HUDEP-2 (cell line): ENCODE measurements around the gene PPM1K.
"Not testable (repeated sequence)": the region's sequence is repeated elsewhere in the genome, so short reads cannot be mapped to it uniquely, and the experiment has no call there.

Experiments
- DNase-seq, 76 experiments: peaks; one replicate each; lab custom pipeline; 2025; ENCODE audit not compliant: unreplicated experiment in 76 of 76; lab: John Stamatoyannopoulos, UW

The PPM1K gene

GRCh38 chr4:88284439-88285234 lies at the start of gene PPM1K:
PPM1K (minus strand) TSS chr4:88284561; CDS start chr4:88278583, 5,978 bp downstream.
- peak; percentile 38 to 99 (median 98) for DNase-seq

GRCh38 chr4:88333741-88334405 lies 49.5 kb upstream of the PPM1K start:
- DNase-seq = no peak

GRCh38 chr4:88327665-88328064 lies 43.3 kb upstream of the PPM1K start:
- no peak for DNase-seq

- no peak for DNase-seq
Observed at GRCh38 chr4:88320780-88321373, 36.5 kb upstream of the PPM1K start.

- DNase-seq = no peak
Observed at GRCh38 chr4:88320224-88320779, 35.9 kb upstream of the PPM1K start.

- no peak for DNase-seq
Observed at GRCh38 chr4:88318751-88319350, 34.5 kb upstream of the PPM1K start.

- no peak for DNase-seq
Observed at GRCh38 chr4:88315460-88316017, 31.2 kb upstream of the PPM1K start.

GRCh38 chr4:88313088-88313624 lies 28.8 kb upstream of the PPM1K start:
- DNase-seq = not testable (repeated sequence)

- DNase-seq = no peak
Observed at GRCh38 chr4:88308587-88308986, 24.2 kb upstream of the PPM1K start.

- peak in 15 of 76 experiments; percentile 1 to 39 (median 6) for DNase-seq
Observed at GRCh38 chr4:88297725-88298454, 13.5 kb upstream of the PPM1K start.

GRCh38 chr4:88297212-88297516 lies 12.8 kb upstream of the PPM1K start:
- no peak for DNase-seq

GRCh38 chr4:88296413-88297211 lies 12.3 kb upstream of the PPM1K start:
- no peak for DNase-seq

GRCh38 chr4:88295656-88296055 lies 11.3 kb upstream of the PPM1K start:
- no peak for DNase-seq

GRCh38 chr4:88291003-88291402 lies 6.6 kb upstream of the PPM1K start:
- peak in 1 of 76 experiments; percentile 1 for DNase-seq

- DNase-seq = no peak
Observed at GRCh38 chr4:88286897-88287296, 2.5 kb upstream of the PPM1K start.

- no peak for DNase-seq
Observed at GRCh38 chr4:88285235-88285653, 883 bp upstream of the PPM1K start.

- DNase-seq = peak in 63 of 76 experiments; percentile 2 to 72 (median 40)
Observed at GRCh38 chr4:88283661-88284438, 511 bp downstream of the PPM1K start.

- DNase-seq = no peak
Observed at GRCh38 chr4:88280228-88280795, 4.0 kb downstream of the PPM1K start.
